HG03439 (cell line): ENCODE results near the gene FBXO17.
"Not testable (repeated sequence)": the region's sequence is repeated elsewhere in the genome, so short reads cannot be mapped to it uniquely, and the experiment has no call there.

ENCODE experiments used
- ATAC-seq: cut with Tn5 transposase; IDR thresholded peaks from one replicate; pipeline ENCODE4 v1.9.1; 2021; ENCODE audit warnings: mild to moderate bottlenecking, moderate library complexity; ENCODE audit not compliant: unreplicated experiment

FBXO17 gene

GRCh38 chr19:38945562-38946228, 29.8 kb downstream of the FBXO17 start:
- no peak for ATAC-seq

GRCh38 chr19:38944981-38945506, 30.5 kb downstream of the FBXO17 start:
- no peak for ATAC-seq

- ATAC-seq, result no peak
Measured at GRCh38 chr19:38942471-38943181, 32.9 kb downstream of the FBXO17 start.

DNA sequence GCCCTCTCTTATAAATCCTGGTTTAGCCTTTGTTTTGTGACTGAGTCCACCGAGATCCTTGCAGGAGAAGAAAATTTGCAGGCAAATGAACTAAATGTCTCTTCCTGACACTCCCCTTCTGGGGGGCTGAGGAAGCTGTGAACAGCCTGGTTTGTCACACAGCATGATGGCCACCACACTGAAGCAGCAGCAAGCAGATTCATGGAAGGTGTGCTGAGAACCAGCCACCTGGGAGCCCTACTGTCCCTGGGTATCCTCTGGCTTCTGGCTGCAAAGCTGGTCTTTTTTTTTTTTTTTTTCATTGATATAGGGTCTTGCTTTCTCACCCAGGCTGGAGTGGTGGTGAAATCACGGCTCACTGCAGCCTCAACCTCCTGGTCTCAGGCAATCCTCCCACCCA, 33.6 kb downstream of the FBXO17 start:
- no peak for ATAC-seq

DNA sequence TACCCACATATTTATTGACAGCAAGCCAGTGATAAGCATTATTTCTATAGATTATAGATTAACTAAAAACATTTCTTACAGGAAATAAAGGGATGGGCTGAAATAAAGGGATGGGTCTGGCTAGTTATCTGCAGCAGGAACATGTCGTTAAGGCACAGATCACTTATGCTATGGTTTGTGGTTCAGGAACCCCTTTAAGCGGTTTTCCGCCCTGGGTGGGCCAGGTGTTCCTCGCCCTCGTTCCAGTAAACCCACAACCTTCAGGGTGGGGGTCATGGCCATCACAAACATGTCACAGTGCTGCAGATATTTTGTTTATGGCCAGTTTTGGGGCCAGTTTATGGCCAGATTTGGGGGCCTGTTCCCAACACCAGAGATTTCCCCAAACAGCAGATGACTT, 34.1 kb downstream of the FBXO17 start:
- not testable (repeated sequence) for ATAC-seq

GRCh38 chr19:38939957-38940356, 35.6 kb downstream of the FBXO17 start:
- no peak for ATAC-seq

GRCh38 chr19:38933544-38933943, 42.0 kb downstream of the FBXO17 start:
- no peak for ATAC-seq

- no peak for ATAC-seq
Measured at GRCh38 chr19:38932425-38933179, 42.9 kb downstream of the FBXO17 start.

DNA sequence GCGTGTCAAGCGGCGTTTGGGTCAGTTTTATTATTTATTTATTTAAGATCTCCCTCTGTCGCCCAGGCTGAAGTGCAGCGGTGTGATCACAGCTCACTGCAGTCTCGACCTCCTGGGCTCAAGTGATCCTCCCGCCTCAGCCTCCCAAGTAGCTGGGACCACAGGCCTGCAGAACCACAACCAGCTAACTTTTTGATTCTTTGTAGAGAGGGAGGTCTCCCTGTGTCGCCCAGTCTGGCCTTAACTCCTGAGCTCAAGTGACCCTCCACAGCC, 44.1 kb downstream of the FBXO17 start:
- ATAC-seq, result no peak

DNA sequence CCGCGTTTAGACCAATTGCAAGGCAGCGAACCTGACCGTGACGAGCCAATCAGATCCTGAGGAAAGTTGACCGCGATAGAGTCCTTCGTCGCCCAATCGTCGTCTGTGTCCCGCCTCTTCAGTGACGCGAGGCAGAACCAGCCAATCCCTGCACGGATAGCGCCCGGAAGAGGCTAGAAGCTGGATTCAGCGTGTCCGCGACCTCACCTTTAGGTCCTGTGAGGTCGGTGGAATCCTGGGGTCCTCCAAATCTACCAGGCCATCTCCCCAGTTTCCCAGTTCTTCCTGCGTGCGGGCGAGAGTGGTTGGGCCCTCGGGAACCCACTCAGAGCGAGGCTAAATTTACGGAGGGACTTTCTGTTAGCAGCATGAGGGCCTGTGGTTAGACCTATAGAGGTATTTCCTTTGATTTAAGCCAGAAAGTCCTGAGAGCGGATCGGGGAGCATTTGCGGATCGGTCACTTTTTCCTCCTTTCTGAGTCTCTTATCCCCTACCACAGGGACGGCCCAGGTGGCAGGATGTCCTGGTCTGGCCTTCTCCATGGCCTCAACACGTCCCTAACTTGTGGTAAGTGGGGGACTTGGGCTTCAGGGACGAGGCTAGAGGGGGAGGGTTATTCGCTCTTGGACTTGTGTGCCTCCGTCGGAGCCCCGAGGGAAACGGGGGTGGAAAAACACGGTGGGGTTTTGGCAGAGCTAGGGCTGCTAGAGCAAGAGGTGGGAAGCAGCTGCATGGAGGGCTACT, 44.6 kb downstream of the FBXO17 start, which contains the start of gene MRPS12:
MRPS12 (plus strand) TSS at position 169 of the 745 bp plus-strand sequence; CDS start at position 520, 351 bp downstream.
- ATAC-seq, result peak; percentile 93

GRCh38 chr19:38929929-38930775, 45.4 kb downstream of the FBXO17 start, which contains the start of gene SARS2:
Gene SARS2, minus strand, starts transcription at chr19:38930763. Its CDS starts 27 bp downstream, at chr19:38930736.
- ATAC-seq, result peak; percentile 76

DNA sequence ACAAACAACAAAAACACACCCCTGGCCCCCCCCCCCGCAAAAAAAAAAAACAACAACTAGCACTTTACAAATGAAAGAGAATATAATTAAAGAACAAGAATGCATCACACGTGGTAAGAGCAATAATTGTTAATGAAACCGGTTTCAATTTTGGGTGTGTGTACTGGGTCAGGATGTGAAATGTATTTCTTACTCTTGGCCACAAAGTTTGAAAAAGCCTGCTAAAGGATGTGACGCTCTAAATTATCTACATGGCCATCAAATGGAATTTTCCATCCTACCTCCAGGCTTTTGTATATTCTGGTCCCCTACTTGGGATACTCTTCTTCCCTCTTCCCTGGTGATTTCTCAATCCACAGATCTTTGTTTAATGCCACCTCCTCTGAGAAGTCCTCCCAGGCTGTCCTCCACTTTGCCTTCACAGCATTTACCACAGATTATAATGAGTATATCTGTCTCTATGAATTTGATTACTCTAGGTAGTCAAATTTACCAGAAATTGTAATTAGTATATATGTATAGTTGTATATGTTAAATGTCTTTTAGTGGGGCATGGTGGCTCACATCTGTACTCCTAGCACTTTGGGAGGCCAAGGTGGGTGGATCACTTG, 47.0 kb downstream of the FBXO17 start:
- ATAC-seq, result no peak

GRCh38 chr19:38924388-38924787, 51.2 kb downstream of the FBXO17 start:
- no peak for ATAC-seq

GRCh38 chr19:38922482-38922881, 53.1 kb downstream of the FBXO17 start:
- ATAC-seq, result no peak

DNA sequence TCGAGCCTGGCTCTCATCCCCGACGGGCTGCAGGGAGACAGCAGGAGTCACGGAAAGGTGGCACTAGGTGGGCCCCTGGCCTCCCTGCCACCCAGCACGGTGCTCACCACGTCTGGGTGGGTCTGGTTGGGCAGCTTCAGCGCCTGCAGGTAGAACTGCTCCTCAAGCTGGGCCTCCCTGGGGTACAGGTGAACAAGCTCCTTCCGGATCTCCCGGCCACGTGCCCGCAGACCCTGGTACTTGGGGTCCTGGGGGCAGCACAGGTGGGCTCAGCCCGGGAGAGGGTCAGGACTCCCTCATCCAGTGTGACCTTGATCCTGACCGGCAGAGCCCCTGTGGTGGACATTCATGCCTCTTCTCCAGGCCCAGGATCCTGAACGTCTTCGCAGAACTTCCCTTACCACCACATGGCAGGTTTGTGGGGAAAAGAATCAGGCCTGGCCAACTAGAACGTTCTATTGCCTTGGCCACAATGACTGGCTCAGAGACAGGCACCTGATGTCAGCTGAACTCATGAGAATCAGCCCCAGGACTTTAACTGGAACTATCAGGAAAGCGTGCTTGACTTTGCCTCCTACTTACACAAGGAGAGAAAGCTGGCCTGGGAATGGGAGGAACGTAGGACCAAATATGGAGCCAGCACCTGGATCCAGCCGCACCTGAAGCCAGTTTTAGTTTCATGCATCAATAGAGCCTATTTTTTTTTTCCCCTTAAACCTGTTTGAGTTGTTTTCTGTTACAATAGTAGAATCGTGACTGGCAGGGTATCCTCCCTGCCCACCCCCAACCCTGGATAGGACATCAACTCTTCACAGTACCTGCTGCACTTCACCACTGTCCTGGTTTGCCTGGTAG, 53.9 kb downstream of the FBXO17 start:
- no peak for ATAC-seq

GRCh38 chr19:38920602-38921419, 54.7 kb downstream of the FBXO17 start:
- ATAC-seq, result no peak

DNA sequence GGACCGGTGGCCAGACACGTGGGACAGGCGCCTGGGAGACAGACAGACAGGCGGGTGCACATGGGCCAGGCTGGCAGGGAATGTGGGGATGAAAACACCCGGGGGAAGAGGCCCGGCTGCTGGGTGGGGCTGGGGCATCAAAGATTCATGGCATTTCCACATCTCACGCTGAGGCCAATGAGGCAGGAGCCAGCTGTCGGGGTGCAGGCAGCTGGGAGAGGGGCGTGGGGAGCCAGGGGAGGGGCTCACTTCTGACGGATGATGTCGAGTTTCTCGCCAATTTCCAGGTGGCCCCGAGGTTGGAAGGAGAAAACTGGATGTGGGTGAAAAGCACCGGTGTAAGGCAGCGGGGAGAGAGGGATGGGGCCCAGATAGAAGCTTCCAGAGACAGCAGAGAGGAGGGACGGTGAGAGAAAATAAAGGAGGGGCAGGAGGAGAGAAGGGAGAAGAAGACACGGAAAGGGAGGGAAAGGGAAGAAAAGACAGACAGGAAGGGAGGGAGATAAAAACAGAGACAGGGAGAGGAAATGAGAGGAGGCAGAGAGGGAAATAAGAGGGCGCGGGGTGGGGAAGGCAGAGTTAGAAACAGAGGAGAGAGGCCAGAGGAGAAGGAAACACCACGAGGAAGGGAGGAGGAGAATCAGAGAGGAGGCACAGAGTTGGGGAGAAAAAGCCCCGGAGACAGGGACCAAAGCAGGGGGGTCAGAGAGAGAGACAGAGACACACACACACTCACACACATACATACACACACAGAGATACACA, 55.5 kb downstream of the FBXO17 start:
- ATAC-seq, result no peak
